Measurements from ENCODE around the gene MEFV. TPM values are rescaled to one million over a fixed set of nuclear protein-coding genes. Genes with fewer than 3 reads are reported as not detected.

Gene MEFV
- total and polyA plus RNA-seq, 2 of the 13 experiments (the other 11 are each of a cell fraction or from before 2014, with no cell fraction given) = 0.22 TPM; not detected in 1

DNA sequence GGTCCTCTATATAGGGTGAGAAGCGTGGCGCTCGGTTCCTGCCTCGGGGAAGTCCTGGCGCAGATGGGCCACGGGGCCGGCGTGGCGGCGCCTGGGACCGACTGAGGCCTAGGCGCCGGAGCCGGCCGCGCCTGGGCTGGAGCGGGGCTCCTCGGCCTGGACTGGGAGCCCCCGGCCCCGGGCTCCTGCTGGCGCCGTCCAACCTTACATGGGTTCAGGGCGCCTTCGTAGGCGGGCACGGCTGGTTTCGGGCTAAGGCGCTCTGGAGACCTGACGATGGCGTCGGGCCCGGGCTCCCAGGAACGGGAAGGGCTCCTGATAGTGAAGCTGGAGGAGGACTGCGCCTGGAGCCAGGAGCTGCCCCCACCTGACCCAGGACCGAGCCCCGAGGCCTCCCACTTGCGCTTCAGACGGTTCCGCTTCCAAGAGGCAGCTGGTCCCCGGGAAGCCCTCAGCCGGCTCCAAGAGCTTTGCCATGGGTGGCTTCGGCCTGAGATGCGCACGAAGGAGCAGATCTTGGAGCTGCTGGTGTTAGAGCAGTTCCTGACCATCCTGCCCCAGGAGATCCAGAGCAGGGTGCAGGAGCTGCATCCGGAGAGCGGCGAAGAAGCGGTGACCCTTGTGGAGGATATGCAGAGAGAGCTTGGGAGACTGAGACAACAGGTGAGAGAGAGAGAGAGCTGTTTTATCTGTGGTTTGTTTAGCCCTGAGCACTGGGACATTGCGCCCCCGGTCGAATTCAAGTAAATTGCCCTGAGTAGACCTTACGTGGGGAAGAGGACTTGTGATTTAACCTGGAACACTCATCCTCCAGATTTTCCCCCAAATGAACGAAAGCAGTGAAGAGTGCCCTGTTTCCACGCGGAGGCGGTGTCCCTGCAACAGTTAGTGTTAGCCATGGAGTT, 27.4 kb upstream of the MEFV start (continued):
- TF ChIP-seq ATRX (CRISPR knock-in tag; IDR thresholded peaks at IDR 0.05; ENCODE audit: borderline replicate concordance) = no peak
- TF ChIP-seq, protein P1, sequence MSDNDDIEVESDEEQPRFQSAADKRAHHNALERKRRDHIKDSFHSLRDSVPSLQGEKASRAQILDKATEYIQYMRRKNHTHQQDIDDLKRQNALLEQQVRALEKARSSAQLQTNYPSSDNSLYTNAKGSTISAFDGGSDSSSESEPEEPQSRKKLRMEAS (IDR thresholded peaks at IDR 0.05) = 0 out of 2 replicates have a peak, but pooled peaks have one; percentile 6
- no peak for TF ChIP-seq RNF2 (conservative IDR thresholded peaks at IDR 0.05; ENCODE audit: low read depth)
- TF ChIP-seq, protein P2, sequence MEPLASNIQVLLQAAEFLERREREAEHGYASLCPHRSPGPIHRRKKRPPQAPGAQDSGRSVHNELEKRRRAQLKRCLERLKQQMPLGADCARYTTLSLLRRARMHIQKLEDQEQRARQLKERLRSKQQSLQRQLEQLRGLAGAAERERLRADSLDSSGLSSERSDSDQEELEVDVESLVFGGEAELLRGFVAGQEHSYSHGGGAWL (CRISPR knock-in tag; IDR thresholded peaks at IDR 0.05) = no peak
- no peak for TF ChIP-seq SIX1 (CRISPR knock-in tag; IDR thresholded peaks at IDR 0.05; ENCODE audit: borderline replicate concordance)
- TF ChIP-seq, protein P3, sequence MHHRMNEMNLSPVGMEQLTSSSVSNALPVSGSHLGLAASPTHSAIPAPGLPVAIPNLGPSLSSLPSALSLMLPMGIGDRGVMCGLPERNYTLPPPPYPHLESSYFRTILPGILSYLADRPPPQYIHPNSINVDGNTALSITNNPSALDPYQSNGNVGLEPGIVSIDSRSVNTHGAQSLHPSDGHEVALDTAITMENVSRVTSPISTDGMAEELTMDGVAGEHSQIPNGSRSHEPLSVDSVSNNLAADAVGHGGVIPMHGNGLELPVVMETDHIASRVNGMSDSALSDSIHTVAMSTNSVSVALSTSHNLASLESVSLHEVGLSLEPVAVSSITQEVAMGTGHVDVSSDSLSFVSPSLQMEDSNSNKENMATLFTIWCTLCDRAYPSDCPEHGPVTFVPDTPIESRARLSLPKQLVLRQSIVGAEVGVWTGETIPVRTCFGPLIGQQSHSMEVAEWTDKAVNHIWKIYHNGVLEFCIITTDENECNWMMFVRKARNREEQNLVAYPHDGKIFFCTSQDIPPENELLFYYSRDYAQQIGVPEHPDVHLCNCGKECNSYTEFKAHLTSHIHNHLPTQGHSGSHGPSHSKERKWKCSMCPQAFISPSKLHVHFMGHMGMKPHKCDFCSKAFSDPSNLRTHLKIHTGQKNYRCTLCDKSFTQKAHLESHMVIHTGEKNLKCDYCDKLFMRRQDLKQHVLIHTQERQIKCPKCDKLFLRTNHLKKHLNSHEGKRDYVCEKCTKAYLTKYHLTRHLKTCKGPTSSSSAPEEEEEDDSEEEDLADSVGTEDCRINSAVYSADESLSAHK (CRISPR knock-in tag; IDR thresholded peaks at IDR 0.05; ENCODE audit: borderline replicate concordance) = no peak
- TF ChIP-seq SRY (CRISPR knock-in tag; IDR thresholded peaks at IDR 0.05) = peak; percentile 34; the same call in 1 of the 2 replicates
- TF ChIP-seq, protein P4, sequence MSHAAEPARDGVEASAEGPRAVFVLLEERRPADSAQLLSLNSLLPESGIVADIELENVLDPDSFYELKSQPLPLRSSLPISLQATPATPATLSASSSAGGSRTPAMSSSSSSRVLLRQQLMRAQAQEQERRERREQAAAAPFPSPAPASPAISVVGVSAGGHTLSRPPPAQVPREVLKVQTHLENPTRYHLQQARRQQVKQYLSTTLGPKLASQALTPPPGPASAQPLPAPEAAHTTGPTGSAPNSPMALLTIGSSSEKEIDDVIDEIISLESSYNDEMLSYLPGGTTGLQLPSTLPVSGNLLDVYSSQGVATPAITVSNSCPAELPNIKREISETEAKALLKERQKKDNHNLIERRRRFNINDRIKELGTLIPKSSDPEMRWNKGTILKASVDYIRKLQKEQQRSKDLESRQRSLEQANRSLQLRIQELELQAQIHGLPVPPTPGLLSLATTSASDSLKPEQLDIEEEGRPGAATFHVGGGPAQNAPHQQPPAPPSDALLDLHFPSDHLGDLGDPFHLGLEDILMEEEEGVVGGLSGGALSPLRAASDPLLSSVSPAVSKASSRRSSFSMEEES (CRISPR knock-in tag; IDR thresholded peaks at IDR 0.05) = no peak
- TF ChIP-seq TARDBP (CRISPR knock-in tag; IDR thresholded peaks at IDR 0.05) = no peak
- TF ChIP-seq, protein P5, sequence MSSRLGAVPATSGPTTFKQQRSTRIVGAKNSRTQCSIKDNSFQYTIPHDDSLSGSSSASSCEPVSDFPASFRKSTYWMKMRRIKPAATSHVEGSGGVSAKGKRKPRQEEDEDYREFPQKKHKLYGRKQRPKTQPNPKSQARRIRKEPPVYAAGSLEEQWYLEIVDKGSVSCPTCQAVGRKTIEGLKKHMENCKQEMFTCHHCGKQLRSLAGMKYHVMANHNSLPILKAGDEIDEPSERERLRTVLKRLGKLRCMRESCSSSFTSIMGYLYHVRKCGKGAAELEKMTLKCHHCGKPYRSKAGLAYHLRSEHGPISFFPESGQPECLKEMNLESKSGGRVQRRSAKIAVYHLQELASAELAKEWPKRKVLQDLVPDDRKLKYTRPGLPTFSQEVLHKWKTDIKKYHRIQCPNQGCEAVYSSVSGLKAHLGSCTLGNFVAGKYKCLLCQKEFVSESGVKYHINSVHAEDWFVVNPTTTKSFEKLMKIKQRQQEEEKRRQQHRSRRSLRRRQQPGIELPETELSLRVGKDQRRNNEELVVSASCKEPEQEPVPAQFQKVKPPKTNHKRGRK (CRISPR knock-in tag; IDR thresholded peaks at IDR 0.05) = no peak
- peak; percentile 25; the same call in 1 of the 2 replicates for TF ChIP-seq RAD21 (CRISPR knock-in tag; IDR thresholded peaks at IDR 0.05)
- 0 out of 2 replicates have a peak, but pooled peaks have one; percentile 21 for TF ChIP-seq ZNF235 (CRISPR knock-in tag; IDR thresholded peaks at IDR 0.05; ENCODE audit: borderline replicate concordance)
- TF ChIP-seq ZC3H13 (CRISPR knock-in tag; IDR thresholded peaks at IDR 0.05) = 0 out of 2 replicates have a peak, but pooled peaks have one; percentile 42
- no peak for TF ChIP-seq ZNF629 (CRISPR knock-in tag; conservative IDR thresholded peaks at IDR 0.05)
- TF ChIP-seq ZNF543 (CRISPR knock-in tag; IDR thresholded peaks at IDR 0.05) = peak; percentile 17; the same call in 1 of the 2 replicates
- no peak for TF ChIP-seq NBN (conservative IDR thresholded peaks at IDR 0.05)
